Measurements from ENCODE around the gene THRB.

Gene THRB

GRCh38 chr3:24316887-24317383 is 177.7 kb downstream of the THRB start:
- no peak for DNase-seq (ENCODE audit: extremely low read depth in 1 of 2, low read depth in 1 of 2)

- DNase-seq (ENCODE audit: extremely low read depth in 1 of 2, low read depth in 1 of 2): no peak
Observed at GRCh38 chr3:24315971-24316370, 178.7 kb downstream of the THRB start.

- DNase-seq (ENCODE audit: extremely low read depth in 1 of 2, low read depth in 1 of 2): no peak
Observed at GRCh38 chr3:24315356-24315755, 179.3 kb downstream of the THRB start.

GRCh38 chr3:24311881-24312280 is 182.8 kb downstream of the THRB start:
- DNase-seq (ENCODE audit: extremely low read depth in 1 of 2, low read depth in 1 of 2): no peak

GRCh38 chr3:24310887-24311286 is 183.8 kb downstream of the THRB start:
- no peak for DNase-seq (ENCODE audit: extremely low read depth in 1 of 2, low read depth in 1 of 2)

- DNase-seq (ENCODE audit: extremely low read depth in 1 of 2, low read depth in 1 of 2): no peak
Observed at GRCh38 chr3:24306518-24306917, 188.1 kb downstream of the THRB start.

GRCh38 chr3:24305795-24306467 is 188.7 kb downstream of the THRB start:
- DNase-seq (ENCODE audit: extremely low read depth in 1 of 2, low read depth in 1 of 2): no peak

- no peak for DNase-seq (ENCODE audit: extremely low read depth in 1 of 2, low read depth in 1 of 2)
Observed at GRCh38 chr3:24303057-24303754, 191.4 kb downstream of the THRB start.

- DNase-seq (ENCODE audit: extremely low read depth in 1 of 2, low read depth in 1 of 2): no peak
Observed at GRCh38 chr3:24302396-24302795, 192.3 kb downstream of the THRB start.

- no peak for DNase-seq (ENCODE audit: extremely low read depth in 1 of 2, low read depth in 1 of 2)
Observed at GRCh38 chr3:24300949-24301348, 193.7 kb downstream of the THRB start.

- no peak for DNase-seq (ENCODE audit: extremely low read depth in 1 of 2, low read depth in 1 of 2)
Observed at GRCh38 chr3:24299806-24300626, 194.6 kb downstream of the THRB start.

GRCh38 chr3:24299246-24299805 is 195.3 kb downstream of the THRB start:
- no peak for DNase-seq (ENCODE audit: extremely low read depth in 1 of 2, low read depth in 1 of 2)

GRCh38 chr3:24296441-24297205 is 198.0 kb downstream of the THRB start:
- DNase-seq (ENCODE audit: extremely low read depth in 1 of 2, low read depth in 1 of 2): no peak

- no peak for DNase-seq (ENCODE audit: extremely low read depth in 1 of 2, low read depth in 1 of 2)
Observed at GRCh38 chr3:24294150-24294549, 200.5 kb downstream of the THRB start.

GRCh38 chr3:24291646-24292045 is 203.0 kb downstream of the THRB start:
- no peak for DNase-seq (ENCODE audit: extremely low read depth in 1 of 2, low read depth in 1 of 2)

GRCh38 chr3:24290596-24290995 is 204.1 kb downstream of the THRB start:
- DNase-seq (ENCODE audit: extremely low read depth in 1 of 2, low read depth in 1 of 2): no peak

- no peak for DNase-seq (ENCODE audit: extremely low read depth in 1 of 2, low read depth in 1 of 2)
Observed at GRCh38 chr3:24288496-24289236, 206.0 kb downstream of the THRB start.

- DNase-seq (ENCODE audit: extremely low read depth in 1 of 2, low read depth in 1 of 2): no peak
Observed at GRCh38 chr3:24287755-24288450, 206.7 kb downstream of the THRB start.

- no peak for DNase-seq (ENCODE audit: extremely low read depth in 1 of 2, low read depth in 1 of 2)
Observed at GRCh38 chr3:24286405-24286804, 208.2 kb downstream of the THRB start.
